Esophagus mucosa (tissue), 1 donor: Measurements from ENCODE around the gene BCL2L13. TPM values are rescaled to one million over a fixed set of nuclear protein-coding genes. Genes with fewer than 3 reads are reported as not detected.
"Not testable (repeated sequence)": the region's sequence is repeated elsewhere in the genome, so short reads cannot be mapped to it uniquely, and the experiment has no call there.

Experiments used
- ATAC-seq: fragments of 200-7000 bp; cut with Tn5 transposase; one replicate; pipeline ENCODE4 v1.9.1; 2020
- total RNA-seq: library from RNA; stranded (reverse); gene quantifications from one replicate; pipeline ENCODE4 v1.2.4, GENCODE V29; 2023
- donor health status: DM: yes; HTN: yes; CAD: no.

Gene BCL2L13
- total RNA-seq, 1 donor from 2014 or later, result 34.0 TPM

DNA sequence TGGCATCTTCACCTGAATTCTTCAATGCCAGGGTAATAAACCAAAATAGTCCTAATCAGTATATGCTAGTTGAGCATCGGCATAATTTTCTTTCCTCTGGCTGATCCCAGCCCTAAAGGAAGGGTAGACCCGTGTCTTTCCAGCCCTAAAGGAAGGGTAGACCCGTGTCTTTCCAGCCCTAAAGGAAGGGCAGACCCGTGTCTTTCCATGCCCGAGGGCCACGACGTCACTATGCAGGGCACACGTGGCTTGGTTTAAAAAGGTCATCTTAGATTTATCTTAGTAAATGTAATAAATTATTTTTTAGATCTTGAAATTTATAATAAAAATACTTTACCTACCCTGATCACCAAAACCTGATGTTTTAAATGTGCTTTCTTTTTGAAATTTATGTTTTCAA is 90.2 kb downstream of the BCL2L13 start:
- no peak for ATAC-seq

DNA sequence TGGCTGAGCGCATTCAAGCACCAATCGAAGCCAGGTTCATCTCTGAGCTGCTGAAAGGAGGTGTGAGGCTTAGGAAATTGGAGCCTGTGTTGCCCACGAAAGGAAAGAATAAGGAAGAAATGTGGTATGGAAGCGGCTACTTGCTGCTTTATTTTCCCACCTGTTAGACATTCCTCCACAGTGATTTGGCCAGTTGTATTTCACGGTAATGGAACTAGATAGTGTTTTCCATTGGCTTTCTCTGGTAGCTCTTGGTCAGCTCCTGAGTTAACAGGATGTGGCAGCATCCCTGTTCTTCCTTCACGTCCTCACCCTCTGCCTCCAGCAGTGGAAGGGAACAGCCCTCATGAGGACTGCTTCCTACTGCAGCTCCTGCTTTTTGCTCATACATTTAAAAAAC is 91.0 kb downstream of the BCL2L13 start:
- ATAC-seq, result no peak

- ATAC-seq, result no peak
Measured at GRCh38 chr22:17732251-17732854, 93.8 kb downstream of the BCL2L13 start.

DNA sequence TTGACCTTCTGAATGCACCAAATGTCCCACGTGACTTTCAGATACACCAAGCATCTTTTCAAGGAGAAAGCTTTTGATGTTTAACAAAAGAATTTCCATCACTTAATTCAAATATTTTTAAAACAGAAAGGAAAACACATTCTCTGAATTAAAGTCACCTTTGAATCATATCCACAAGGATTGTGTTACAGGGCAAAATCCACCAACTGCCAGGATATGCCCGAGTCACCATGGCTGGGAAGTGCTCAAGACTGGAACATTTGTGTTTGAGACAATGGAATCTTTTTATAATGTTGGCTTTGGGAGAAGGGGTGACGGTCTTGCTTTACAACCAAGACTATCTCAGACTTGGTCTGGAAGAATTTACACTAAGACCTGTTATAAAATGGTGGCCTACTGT is 94.9 kb downstream of the BCL2L13 start:
- no peak for ATAC-seq

GRCh38 chr22:17734187-17734586 is 95.6 kb downstream of the BCL2L13 start:
- ATAC-seq, result no peak

GRCh38 chr22:17738386-17739128 is 100.0 kb downstream of the BCL2L13 start:
- ATAC-seq, result no peak

- ATAC-seq, result no peak
Measured at GRCh38 chr22:17739196-17739975, 100.8 kb downstream of the BCL2L13 start.

DNA sequence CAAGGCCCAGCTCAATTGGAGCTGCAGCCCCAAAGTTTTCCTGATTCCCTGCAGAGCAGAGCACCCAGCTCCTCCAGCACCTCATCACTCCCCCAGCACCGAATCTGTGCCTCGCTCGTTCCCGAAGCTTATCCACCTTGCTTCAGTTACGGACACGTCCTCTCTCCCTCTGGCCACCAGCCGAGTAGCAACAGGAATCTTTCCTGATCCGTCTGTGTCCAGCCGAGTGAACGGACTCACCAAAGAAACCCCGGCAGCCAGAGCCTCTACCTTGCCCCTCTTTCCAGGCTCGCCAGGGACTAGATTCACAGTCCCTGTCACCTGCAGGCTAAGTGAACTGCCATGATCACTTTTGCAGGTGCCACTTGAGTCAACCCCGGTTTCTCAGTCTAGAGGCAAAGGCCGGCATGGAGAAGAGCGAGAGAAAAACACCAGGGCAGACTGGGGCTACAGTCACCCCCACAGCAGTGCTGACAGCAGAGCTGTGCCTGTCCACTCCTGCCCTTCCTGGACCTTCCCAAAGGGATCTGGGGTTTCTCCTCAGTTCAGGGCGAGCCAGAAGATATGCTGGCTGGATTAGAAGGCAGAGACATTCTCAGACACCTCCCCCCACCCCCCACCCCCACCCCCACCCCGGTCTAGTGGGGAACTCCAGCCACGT is 103.4 kb downstream of the BCL2L13 start:
- no peak for ATAC-seq

GRCh38 chr22:17742527-17742902 is 104.0 kb downstream of the BCL2L13 start:
- peak; percentile 70 for ATAC-seq

GRCh38 chr22:17743661-17744411 is 105.3 kb downstream of the BCL2L13 start:
- ATAC-seq, result peak; percentile 13

GRCh38 chr22:17744430-17744829 is 105.9 kb downstream of the BCL2L13 start:
- peak; percentile 4 for ATAC-seq

- no peak for ATAC-seq
Measured at GRCh38 chr22:17746916-17747315, 108.4 kb downstream of the BCL2L13 start.

DNA sequence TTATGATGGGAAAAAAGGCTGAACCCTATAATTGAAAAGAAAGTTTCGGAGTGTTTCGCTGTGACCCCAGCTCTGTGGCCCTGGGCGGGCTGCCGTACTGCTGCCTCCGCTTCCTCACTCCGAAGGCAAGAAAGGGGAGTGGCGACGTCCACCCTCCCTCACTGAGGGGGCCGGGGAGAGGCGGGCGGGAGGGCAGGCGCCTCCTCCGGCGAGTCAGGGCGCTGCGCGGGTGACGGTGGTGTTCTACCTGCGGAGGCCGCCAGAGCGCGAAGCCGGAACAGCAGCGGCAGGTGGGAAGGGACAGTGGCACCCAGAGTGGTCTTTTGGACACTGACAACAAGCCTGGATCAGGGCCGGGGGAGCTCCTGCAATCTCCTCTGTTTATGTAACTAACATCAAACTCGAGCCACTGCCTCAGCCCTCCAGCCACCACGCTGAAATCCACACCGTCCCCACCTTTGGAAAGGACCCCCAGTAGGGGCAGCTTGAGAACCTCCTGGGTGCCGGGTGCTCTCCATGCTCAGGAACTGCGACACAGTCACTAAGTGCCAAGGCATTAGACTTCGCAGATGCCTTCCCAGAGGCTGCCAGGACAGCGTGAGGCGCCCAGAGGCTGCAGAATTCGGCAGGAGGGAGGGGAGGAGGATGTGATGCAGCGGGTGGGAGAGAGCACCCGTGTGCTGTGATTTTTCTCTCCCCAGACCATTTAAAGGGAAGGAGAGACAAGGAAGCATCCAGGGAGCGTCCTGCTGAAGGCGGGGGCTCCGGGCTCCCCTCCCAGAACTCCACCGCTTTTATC is 110.2 kb downstream of the BCL2L13 start:
- no peak for ATAC-seq

DNA sequence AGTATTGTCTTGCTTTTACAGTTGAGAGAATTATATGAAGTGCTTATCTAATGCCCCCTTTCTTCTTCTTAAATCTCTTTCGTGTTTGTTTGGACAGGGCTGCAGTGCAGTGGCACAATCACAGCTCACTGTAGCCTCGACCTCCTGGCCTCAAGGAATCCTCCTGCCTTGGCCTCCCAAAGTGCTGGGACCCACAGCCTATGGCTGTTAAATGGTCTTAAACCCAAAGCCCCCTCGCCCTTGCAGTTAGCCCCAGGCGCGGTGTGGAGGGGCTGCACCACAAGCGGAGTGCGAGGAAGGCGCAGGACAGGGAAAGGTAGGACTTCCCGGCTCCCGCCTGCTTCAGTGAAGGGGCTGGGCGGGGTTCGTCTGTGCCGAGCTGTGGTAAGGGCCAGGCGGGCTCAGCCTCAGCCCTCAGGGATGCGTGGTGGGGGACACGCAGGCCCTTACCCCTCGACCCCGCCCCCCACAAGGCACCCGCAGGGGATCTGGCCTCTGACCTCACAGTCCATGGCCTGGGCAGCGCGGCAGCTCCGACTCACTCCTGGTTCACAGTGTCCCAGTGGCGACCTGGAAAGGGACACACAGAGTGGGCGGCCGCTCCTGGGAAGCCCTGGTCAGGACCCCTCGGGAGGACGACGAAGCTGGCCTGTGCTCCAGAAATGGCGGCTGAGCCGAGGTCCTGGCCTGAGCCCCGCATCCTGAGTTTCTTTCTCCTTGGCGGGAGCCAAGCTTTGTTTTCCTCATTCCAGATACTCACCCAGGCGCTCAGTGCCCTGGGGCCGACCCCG is 111.2 kb downstream of the BCL2L13 start:
- peak; percentile 15 for ATAC-seq

GRCh38 chr22:17751596-17751995 is 113.0 kb downstream of the BCL2L13 start:
- peak; percentile 23 for ATAC-seq

DNA sequence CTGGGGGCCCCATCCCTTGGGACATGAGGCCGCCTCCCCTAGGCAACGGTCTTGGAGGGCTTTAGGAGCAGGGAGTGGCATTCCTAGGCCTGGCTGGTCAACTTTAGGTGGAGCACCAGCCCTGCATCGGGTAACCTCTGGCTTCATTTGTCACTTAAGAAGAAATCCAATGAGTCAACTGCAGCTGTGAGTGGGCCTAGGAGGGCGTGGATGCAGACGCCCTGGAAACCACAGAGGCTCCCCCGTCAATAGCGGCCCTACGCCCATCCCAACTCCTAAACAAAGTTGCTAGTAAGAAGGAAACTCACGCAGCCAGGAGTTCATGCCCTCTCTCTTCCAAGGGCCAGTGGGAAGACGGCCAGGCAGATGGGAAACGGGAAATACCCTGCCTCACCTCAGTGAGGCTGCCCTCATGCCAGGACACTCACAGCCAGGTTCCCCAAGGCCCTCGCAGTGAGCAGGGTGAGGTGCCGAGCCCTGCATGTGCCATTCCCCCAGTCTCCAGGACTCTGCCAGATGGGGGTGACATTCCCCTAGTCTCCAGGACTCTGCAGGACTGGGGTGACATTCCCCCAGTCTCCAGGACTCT is 114.9 kb downstream of the BCL2L13 start:
- no peak for ATAC-seq

GRCh38 chr22:17754233-17754925 is 115.8 kb downstream of the BCL2L13 start:
- no peak for ATAC-seq

GRCh38 chr22:17761138-17761488 is 122.6 kb downstream of the BCL2L13 start:
- no peak for ATAC-seq

DNA sequence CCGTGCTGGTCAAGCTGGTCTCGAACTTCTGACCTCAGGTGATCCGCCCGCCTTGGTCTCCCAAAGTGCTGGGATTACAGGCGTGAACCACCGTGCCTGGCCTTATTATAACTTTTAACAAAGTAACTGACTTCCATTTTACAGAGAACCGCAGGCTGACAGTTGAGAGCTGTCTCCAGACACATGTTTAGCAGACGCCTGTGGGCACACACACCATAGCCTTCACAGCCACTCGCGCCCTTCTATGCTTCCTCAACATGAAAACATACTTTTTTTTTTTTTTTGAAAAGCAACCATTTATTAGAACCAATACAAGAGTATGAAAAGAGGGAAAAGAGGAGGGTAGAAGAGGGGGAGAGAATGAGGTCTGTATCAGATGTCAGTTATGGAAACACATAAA is 124.9 kb downstream of the BCL2L13 start:
- ATAC-seq, result not testable (repeated sequence)

DNA sequence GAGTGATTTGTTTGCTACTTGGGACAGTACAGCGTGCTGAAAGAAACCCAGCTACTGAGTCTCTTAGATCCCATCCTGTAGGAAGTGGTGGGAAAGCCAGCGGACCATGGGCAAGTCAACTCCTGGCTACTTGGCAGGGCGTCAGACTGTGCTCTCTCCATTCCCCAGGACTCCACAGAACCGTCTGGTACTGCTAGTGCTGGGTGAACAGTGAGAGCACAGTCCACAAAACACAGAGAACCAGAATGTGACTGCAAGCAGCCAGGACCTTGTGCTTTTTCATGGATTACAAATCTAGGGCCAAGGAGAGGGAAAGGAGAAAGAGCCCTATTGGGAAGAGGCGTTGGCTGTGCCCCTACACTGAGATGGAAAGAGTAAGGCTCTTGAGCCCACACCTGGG is 125.5 kb downstream of the BCL2L13 start:
- no peak for ATAC-seq
